ENCODE data around the gene MDFI. TPM values are rescaled to one million over a fixed set of nuclear protein-coding genes. Genes with fewer than 3 reads are reported as not detected.

The MDFI gene
- total RNA-seq, 2 experiments from 2014 or later = not detected

DNA sequence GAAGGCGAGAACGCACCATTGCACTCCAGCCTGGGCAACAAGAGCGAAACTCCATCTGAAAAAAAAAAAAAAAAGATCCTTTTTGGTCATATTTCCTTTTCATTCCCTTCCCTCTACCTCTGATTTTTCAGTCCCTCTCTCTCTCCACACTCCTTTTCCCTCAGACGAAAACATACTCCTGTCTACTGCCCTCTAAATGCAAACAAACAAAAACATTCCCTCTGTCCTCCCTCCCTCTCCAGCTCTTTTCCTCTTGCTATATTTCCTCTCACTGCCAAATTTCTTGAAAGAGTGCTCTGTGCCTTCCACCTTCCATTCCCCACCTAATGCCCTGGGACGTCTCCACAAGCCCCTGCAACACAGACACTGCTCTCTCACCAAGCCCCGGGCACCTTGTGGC is 14.9 kb upstream of the MDFI start:
- TF ChIP-seq, protein P1, sequence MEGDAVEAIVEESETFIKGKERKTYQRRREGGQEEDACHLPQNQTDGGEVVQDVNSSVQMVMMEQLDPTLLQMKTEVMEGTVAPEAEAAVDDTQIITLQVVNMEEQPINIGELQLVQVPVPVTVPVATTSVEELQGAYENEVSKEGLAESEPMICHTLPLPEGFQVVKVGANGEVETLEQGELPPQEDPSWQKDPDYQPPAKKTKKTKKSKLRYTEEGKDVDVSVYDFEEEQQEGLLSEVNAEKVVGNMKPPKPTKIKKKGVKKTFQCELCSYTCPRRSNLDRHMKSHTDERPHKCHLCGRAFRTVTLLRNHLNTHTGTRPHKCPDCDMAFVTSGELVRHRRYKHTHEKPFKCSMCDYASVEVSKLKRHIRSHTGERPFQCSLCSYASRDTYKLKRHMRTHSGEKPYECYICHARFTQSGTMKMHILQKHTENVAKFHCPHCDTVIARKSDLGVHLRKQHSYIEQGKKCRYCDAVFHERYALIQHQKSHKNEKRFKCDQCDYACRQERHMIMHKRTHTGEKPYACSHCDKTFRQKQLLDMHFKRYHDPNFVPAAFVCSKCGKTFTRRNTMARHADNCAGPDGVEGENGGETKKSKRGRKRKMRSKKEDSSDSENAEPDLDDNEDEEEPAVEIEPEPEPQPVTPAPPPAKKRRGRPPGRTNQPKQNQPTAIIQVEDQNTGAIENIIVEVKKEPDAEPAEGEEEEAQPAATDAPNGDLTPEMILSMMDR (conservative IDR thresholded peaks at IDR 0.05; ENCODE audit: low read length) = no peak
- TF ChIP-seq EZH2phosphoT487 (IDR thresholded peaks at IDR 0.05; ENCODE audit: borderline replicate concordance, low read depth, low read length) = no peak
- Histone ChIP-seq H3K79me2 (ENCODE audit: insufficient read depth, low read depth, low read length) (no peaks in the 10 kb centered on the region), H3K9me3 (ENCODE audit: low read length) (peaks cover 6% of the 10 kb centered on the region; the same call in 1 of the 2 replicates), H3K4me2 (ENCODE audit: low read length) (no peak overlapping the region), H3K36me3 (ENCODE audit: insufficient read depth, low read length) (no peaks in the 10 kb centered on the region), H3K27ac (ENCODE audit: low read depth, low read length, poor library complexity, severe bottlenecking) (no peak overlapping the region), H3K4me1 (ENCODE audit: insufficient read depth, low read length, poor library complexity, severe bottlenecking) (peaks cover 20% of the 10 kb centered on the region), H3K4me3 (ENCODE audit: low read depth, low read length, poor library complexity, severe bottlenecking) (no peak overlapping the region), H3K9me2 (ENCODE audit: insufficient read depth, low read length) (no peaks in the 10 kb centered on the region), H2AFZ (ENCODE audit: low read length) (no peak overlapping the region), H4K20me1 (ENCODE audit: insufficient read depth, low read length) (no peaks in the 10 kb centered on the region)
- intact Hi-C loops (cut with micrococcal nuclease; ENCODE audit: unreplicated experiment) = no loop called here
- no peak for DNase-seq (ENCODE audit: low spot score)
- ChIA-PET CTCF (ENCODE audit: unreplicated experiment) (no interaction called here), POLR2A (no interaction called here)
- BruUV-seq (replicated peaks) = no TSS peak

- peaks cover 6% of the 10 kb centered on the region; the same call in 1 of the 2 replicates for H3K9me3 ChIP-seq (ENCODE audit: low read length)
- H2AFZ ChIP-seq (ENCODE audit: low read length) = peak overlapping the region; percentile 86
- no peaks in the 10 kb centered on the region for H4K20me1 ChIP-seq (ENCODE audit: insufficient read depth, low read length)
- no peaks in the 10 kb centered on the region for H3K36me3 ChIP-seq (ENCODE audit: insufficient read depth, low read length)
- BruUV-seq (replicated peaks) = no TSS peak
- H3K9me2 ChIP-seq (ENCODE audit: insufficient read depth, low read length) = no peaks in the 10 kb centered on the region
- peak; percentile 33 for DNase-seq (ENCODE audit: low spot score)
- no peaks in the 10 kb centered on the region for H3K79me2 ChIP-seq (ENCODE audit: insufficient read depth, low read depth, low read length)
- peak overlapping the region; percentile 58 for H3K4me2 ChIP-seq (ENCODE audit: low read length)
- intact Hi-C loops (cut with micrococcal nuclease; ENCODE audit: unreplicated experiment) = no loop called here
- POLR2A ChIA-PET = interaction anchor here (0.6 to 1.1 kb wide), 4 partner anchors 11 to 252 kb away, joined by 3 read pairs; no protein-coding TSS in a partner anchor
- H3K27ac ChIP-seq (ENCODE audit: low read depth, low read length, poor library complexity, severe bottlenecking) = no peak overlapping the region
- CTCF ChIA-PET (ENCODE audit: unreplicated experiment) = interaction anchor here (1.0 kb wide), 1 partner anchor 55 kb away, joined by 4 read pairs; no protein-coding TSS in a partner anchor
- no peak overlapping the region for H3K4me3 ChIP-seq (ENCODE audit: low read depth, low read length, poor library complexity, severe bottlenecking)
- no peak for TF ChIP-seq EZH2phosphoT487 (IDR thresholded peaks at IDR 0.05; ENCODE audit: borderline replicate concordance, low read depth, low read length)
- TF ChIP-seq, protein P1 (conservative IDR thresholded peaks at IDR 0.05; ENCODE audit: low read length) = no peak
- peaks cover 20% of the 10 kb centered on the region for H3K4me1 ChIP-seq (ENCODE audit: insufficient read depth, low read length, poor library complexity, severe bottlenecking)
Observed at GRCh38 chr6:41624621-41625380, 13.5 kb upstream of the MDFI start.

DNA sequence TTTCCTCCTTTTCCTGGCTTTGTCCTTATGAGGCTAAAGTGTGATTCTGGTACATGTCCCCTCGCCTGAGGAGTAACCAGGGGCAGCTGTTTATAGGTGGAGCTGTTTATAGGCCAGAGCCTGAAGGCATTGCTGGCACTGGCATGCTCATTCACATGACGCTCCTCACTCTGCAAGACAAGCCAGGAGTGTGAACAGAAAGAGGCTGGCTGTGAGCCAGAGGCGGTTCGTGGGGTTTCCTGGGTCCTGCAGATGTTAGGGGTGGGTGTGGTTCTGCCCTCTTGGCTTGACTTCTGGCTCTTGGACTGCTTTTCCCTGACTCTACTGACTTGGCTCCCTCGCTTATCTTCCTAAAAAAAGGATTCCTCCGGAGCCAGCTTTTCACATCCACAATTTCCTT is 12.8 kb upstream of the MDFI start:
- CTCF ChIA-PET (ENCODE audit: unreplicated experiment) = interaction anchor here (1.0 to 1.2 kb wide), 3 partner anchors 17 to 54 kb away, joined by 3 to 7 read pairs (median 4); no protein-coding TSS in a partner anchor
- intact Hi-C loops (cut with micrococcal nuclease; ENCODE audit: unreplicated experiment) = no loop called here

More for the DNA sequence above, 12.8 kb upstream of the MDFI start:
- POLR2A ChIA-PET = interaction anchor here (0.6 to 1.1 kb wide), 4 partner anchors 11 to 253 kb away, joined by 3 read pairs; no protein-coding TSS in a partner anchor
- peaks cover 6% of the 10 kb centered on the region; the same call in 1 of the 2 replicates for H3K9me3 ChIP-seq (ENCODE audit: low read length)
- no peak overlapping the region for H3K27ac ChIP-seq (ENCODE audit: low read depth, low read length, poor library complexity, severe bottlenecking)
- H3K4me3 ChIP-seq (ENCODE audit: low read depth, low read length, poor library complexity, severe bottlenecking) = no peak overlapping the region
- peak; percentile 49 for DNase-seq (ENCODE audit: low spot score)
- H3K4me1 ChIP-seq (ENCODE audit: insufficient read depth, low read length, poor library complexity, severe bottlenecking) = peaks cover 20% of the 10 kb centered on the region
- no peaks in the 10 kb centered on the region for H3K79me2 ChIP-seq (ENCODE audit: insufficient read depth, low read depth, low read length)
- H2AFZ ChIP-seq (ENCODE audit: low read length) = peak overlapping the region; percentile 86
- no peak for TF ChIP-seq EZH2phosphoT487 (IDR thresholded peaks at IDR 0.05; ENCODE audit: borderline replicate concordance, low read depth, low read length)
- H3K36me3 ChIP-seq (ENCODE audit: insufficient read depth, low read length) = no peaks in the 10 kb centered on the region
- no peaks in the 10 kb centered on the region for H4K20me1 ChIP-seq (ENCODE audit: insufficient read depth, low read length)
- no peaks in the 10 kb centered on the region for H3K9me2 ChIP-seq (ENCODE audit: insufficient read depth, low read length)
- BruUV-seq (replicated peaks) = no TSS peak
- H3K4me2 ChIP-seq (ENCODE audit: low read length) = peak overlapping the region; percentile 58
